Keratinocyte (primary cell): ENCODE data around the gene FAM120C. TPM values are rescaled to one million over a fixed set of nuclear protein-coding genes. Genes with fewer than 3 reads are reported as not detected.

Experiments
- DNase-seq: peaks from one replicate; pipeline ENCODE4 v3.0.0-alpha.2; 2011; ENCODE audit warnings: low read depth, missing footprints, low spot score
- FAIRE-seq: peaks from 2 replicates; lab custom pipeline; 2011; peaks lifted over from hg19 to GRCh38; lab: Jason Lieb, UNC
- H2AFZ ChIP-seq: 2 replicates; pipeline ENCODE4 v1.6.0; 2012; ENCODE audit warnings: low read length, control low read depth, inconsistent platforms; ENCODE audit not compliant: control insufficient read depth
- H3K27ac ChIP-seq: 2 replicates; pipeline ENCODE4 v1.5.1; 2011; ENCODE audit warnings: low read length; ENCODE audit not compliant: control insufficient read depth, insufficient read depth
- H3K27me3 ChIP-seq: 3 replicates; pipeline ENCODE4 v1.6.0; 2011; ENCODE audit warnings: low read length; ENCODE audit not compliant: control insufficient read depth, insufficient read depth; ENCODE audit errors: extremely low read depth
- H3K36me3 ChIP-seq, 2 experiments: 2 replicates in 1 of 2; 3 replicates in 1 of 2; pipeline ENCODE4 v1.5.1; 2011; ENCODE audit warnings: low read length in 2 of 2, mild to moderate bottlenecking in 1 of 2; ENCODE audit not compliant: control insufficient read depth in 2 of 2, insufficient read depth in 2 of 2; ENCODE audit errors: extremely low read depth in 1 of 2
- H3K4me1 ChIP-seq: 3 replicates; pipeline ENCODE4 v1.5.1; 2011; ENCODE audit warnings: low read length; ENCODE audit not compliant: control insufficient read depth, insufficient read depth; ENCODE audit errors: extremely low read depth
- H3K4me2 ChIP-seq: 3 replicates; pipeline ENCODE4 v1.6.0; 2011; ENCODE audit warnings: low read depth, low read length; ENCODE audit not compliant: control insufficient read depth, insufficient read depth; ENCODE audit errors: extremely low read depth
- H3K4me3 ChIP-seq, 3 experiments: fragments of 200-600 bp in 1 of 3; sonication (generic) in 1 of 3; 2 replicates in 2 of 3; 3 replicates in 1 of 3; pipeline ENCODE4 v1.5.1; 2011 to 2016; ENCODE audit warnings: low read length in 3 of 3, mild to moderate bottlenecking in 3 of 3, control low read depth in 2 of 3, inconsistent platforms in 1 of 3, low read depth in 1 of 3, mixed read lengths in 1 of 3, mixed run types in 1 of 3, moderate library complexity in 1 of 3; ENCODE audit not compliant: control insufficient read depth in 2 of 3, insufficient read depth in 2 of 3; ENCODE audit errors: extremely low read depth in 1 of 3
- H3K79me2 ChIP-seq: 2 replicates; pipeline ENCODE4 v1.6.0; 2012; ENCODE audit warnings: low read length; ENCODE audit not compliant: control insufficient read depth, insufficient read depth
- H3K9ac ChIP-seq: 3 replicates; pipeline ENCODE4 v1.6.0; 2011; ENCODE audit warnings: low read length; ENCODE audit not compliant: control insufficient read depth, insufficient read depth; ENCODE audit errors: extremely low read depth
- H3K9me1 ChIP-seq: 3 replicates; pipeline ENCODE4 v1.6.0; 2011; ENCODE audit warnings: low read length; ENCODE audit not compliant: control insufficient read depth, insufficient read depth; ENCODE audit errors: extremely low read depth
- H3K9me3 ChIP-seq: 2 replicates; pipeline ENCODE4 v1.5.1; 2012; ENCODE audit warnings: low read depth, low read length; ENCODE audit not compliant: control insufficient read depth
- H4K20me1 ChIP-seq: 3 replicates; pipeline ENCODE4 v1.6.0; 2011; ENCODE audit warnings: low read length; ENCODE audit not compliant: control insufficient read depth, insufficient read depth; ENCODE audit errors: extremely low read depth
- CTCF ChIP-seq, 3 experiments: IDR thresholded peaks in 1 of 3; conservative IDR thresholded peaks in 1 of 3; optimal IDR thresholded peaks in 1 of 3; 2 replicates in 2 of 3; 3 replicates in 1 of 3; pipeline versions ENCODE3 to v1.5.1; 2011; ENCODE audit warnings: low read length in 3 of 3, mild to moderate bottlenecking in 3 of 3, moderate library complexity in 2 of 3, control low read depth in 1 of 3, inconsistent platforms in 1 of 3; ENCODE audit not compliant: insufficient read depth in 2 of 3; ENCODE audit errors: extremely low read depth in 1 of 3
- EZH2 ChIP-seq: IDR thresholded peaks from one replicate; pipeline ENCODE4 v1.6.1; 2012; ENCODE audit warnings: inconsistent platforms, mild to moderate bottlenecking, low read length, moderate library complexity
- dilution Hi-C: fragments of 300-500 bp; cut with MboI; formaldehyde crosslinking; loops from one replicate; pipeline ENCODE4 v1.7.0; 2020; ENCODE audit warnings: low sequenced_read_pairs; ENCODE audit not compliant: extremely low pct_ligation_motif_present
- polyA plus RNA-seq, 5 experiments: library from polyadenylated mRNA; depleted of rRNA in 3 of 5; stranded (reverse) in 3 of 5; stranded (forward) in 1 of 5; unstranded in 1 of 5; fragments of >200 nt; gene quantifications; 1 replicate in 1 of 5; 2 replicates in 3 of 5; 3 replicates in 1 of 5; pipeline versions ENCODE4 v1.2.1 to v1.2.3, GENCODE V29; 2011 to 2012; ENCODE audit warnings: missing spikeins in 2 of 5, low read depth in 1 of 5, low replicate concordance in 1 of 5

FAM120C gene
- polyA plus RNA-seq, 1 donor (not counting 4 experiments of a cell fraction or from before 2014, with no cell fraction given) = 1.9 TPM

- Histone ChIP-seq H3K9me3 (no peaks in the 10 kb centered on the region), H2AFZ (no peak overlapping the region), H4K20me1 (no peaks in the 10 kb centered on the region), H3K4me1 (peaks cover 2% of the 10 kb centered on the region), H3K9me1 (no peaks in the 10 kb centered on the region), H3K36me3 (no peaks in the 10 kb centered on the region), H3K27me3 (no peaks in the 10 kb centered on the region), H3K79me2 (no peaks in the 10 kb centered on the region), H3K9ac (no peak overlapping the region), H3K4me3 (no peak overlapping the region), H3K27ac (no peak overlapping the region), H3K4me2 (no peak overlapping the region)
- dilution Hi-C loops = no loop called here
- FAIRE-seq (no peak), DNase-seq (no peak)
- TF ChIP-seq CTCF (optimal IDR thresholded peaks at IDR 0.05 in 1 of 3, IDR thresholded peaks at IDR 0.05 in 1 of 3, conservative IDR thresholded peaks at IDR 0.05 in 1 of 3; ENCODE audit: extremely low read depth in 1 of 3, insufficient read depth in 2 of 3, low read length in 3 of 3) (no peak), EZH2 (no peak)
Observed at GRCh38 chrX:54049801-54050200, 133.3 kb downstream of the FAM120C start.

GRCh38 chrX:54048412-54048811, 134.6 kb downstream of the FAM120C start:
- Histone ChIP-seq H3K9me3 (no peaks in the 10 kb centered on the region), H3K27me3 (no peaks in the 10 kb centered on the region), H3K9me1 (no peaks in the 10 kb centered on the region), H3K79me2 (peaks cover 3% of the 10 kb centered on the region), H3K36me3 (no peaks in the 10 kb centered on the region), H2AFZ (no peak overlapping the region), H4K20me1 (no peaks in the 10 kb centered on the region), H3K4me1 (peaks cover 2% of the 10 kb centered on the region), H3K4me3 (no peak overlapping the region), H3K9ac (no peak overlapping the region), H3K4me2 (no peak overlapping the region), H3K27ac (no peak overlapping the region)
- dilution Hi-C loops = no loop called here
- no peak for TF ChIP-seq CTCF (optimal IDR thresholded peaks at IDR 0.05 in 1 of 3, IDR thresholded peaks at IDR 0.05 in 1 of 3, conservative IDR thresholded peaks at IDR 0.05 in 1 of 3; ENCODE audit: extremely low read depth in 1 of 3, insufficient read depth in 2 of 3, low read length in 3 of 3)
- TF ChIP-seq EZH2 = no peak
- FAIRE-seq (no peak), DNase-seq (no peak)
